Measurements from ENCODE around the gene NR6A1.
A peak's percentile ranks its signal among the peaks of the same experiment; 100 is the strongest.
"Not testable (repeated sequence)": the region's sequence is repeated elsewhere in the genome, so short reads cannot be mapped to it uniquely, and the experiment has no call there.

Gene NR6A1

GRCh38 chr9:124776618-124776953 lies 5.5 kb upstream of the NR6A1 start:
- no peak for DNase-seq

GRCh38 chr9:124774129-124774978 lies 3.2 kb upstream of the NR6A1 start:
- peak; percentile 46 for DNase-seq

- no peak for DNase-seq
Measured at GRCh38 chr9:124773473-124774128, 2.5 kb upstream of the NR6A1 start.

GRCh38 chr9:124772877-124773276 lies 1.8 kb upstream of the NR6A1 start:
- not testable (repeated sequence) for DNase-seq

GRCh38 chr9:124771867-124772679 lies 962 bp upstream of the NR6A1 start:
- DNase-seq: peak; percentile 44

- no peak for DNase-seq
Measured at GRCh38 chr9:124770359-124771020, 621 bp downstream of the NR6A1 start.

GRCh38 chr9:124769549-124770358 lies 1.4 kb downstream of the NR6A1 start:
- DNase-seq: no peak

GRCh38 chr9:124768750-124769548 lies 2.2 kb downstream of the NR6A1 start:
- DNase-seq: no peak

- DNase-seq: no peak
Measured at GRCh38 chr9:124768334-124768733, 2.8 kb downstream of the NR6A1 start.

GRCh38 chr9:124767821-124768220 lies 3.3 kb downstream of the NR6A1 start:
- no peak for DNase-seq

GRCh38 chr9:124766815-124767554 lies 4.1 kb downstream of the NR6A1 start:
- DNase-seq: no peak

- no peak for DNase-seq
Measured at GRCh38 chr9:124766326-124766725, 4.8 kb downstream of the NR6A1 start.

- DNase-seq: no peak
Measured at GRCh38 chr9:124765439-124765835, 5.7 kb downstream of the NR6A1 start.

GRCh38 chr9:124764774-124765438 lies 6.2 kb downstream of the NR6A1 start:
- DNase-seq: no peak

- no peak for DNase-seq
Measured at GRCh38 chr9:124762633-124763032, 8.5 kb downstream of the NR6A1 start.

GRCh38 chr9:124761710-124762109 lies 9.4 kb downstream of the NR6A1 start:
- DNase-seq: no peak

- DNase-seq: no peak
Measured at GRCh38 chr9:124761196-124761595, 9.9 kb downstream of the NR6A1 start.

- DNase-seq: no peak
Measured at GRCh38 chr9:124760719-124761118, 10.4 kb downstream of the NR6A1 start.

GRCh38 chr9:124759327-124759726 lies 11.8 kb downstream of the NR6A1 start:
- DNase-seq: no peak

- DNase-seq: no peak
Measured at GRCh38 chr9:124758691-124759090, 12.4 kb downstream of the NR6A1 start.
